Memory B cell (primary cell): Measurements from ENCODE around the gene ATP11A.
"Not testable (repeated sequence)": the region's sequence is repeated elsewhere in the genome, so short reads cannot be mapped to it uniquely, and the experiment has no call there.

Experiments used
- ATAC-seq: fragments of 150-1000 bp; cut with Tn5 transposase; 2 replicates; pipeline ENCODE4 v1.10.0; 2021; ENCODE audit warnings: low read depth, mild to moderate bottlenecking, moderate library complexity
- DNase-seq, 2 donors: peaks; one replicate each; pipeline ENCODE4 v3.0.0; 2022; ENCODE audit warnings: low spot score in 2 of 2
- H3K27ac Mint-ChIP-seq: one replicate; pipeline ENCODE4 v1.8.0; 2022; ENCODE audit warnings: mild to moderate bottlenecking, moderate library complexity, mixed read lengths
- H3K27me3 Mint-ChIP-seq: one replicate; pipeline ENCODE4 v1.8.0; 2022; ENCODE audit warnings: mixed read lengths
- H3K36me3 Mint-ChIP-seq: one replicate; pipeline ENCODE4 v1.8.0; 2022; ENCODE audit warnings: mild to moderate bottlenecking, mixed read lengths
- H3K4me1 Mint-ChIP-seq: one replicate; pipeline ENCODE4 v1.8.0; 2022; ENCODE audit warnings: mixed read lengths
- H3K4me3 Mint-ChIP-seq: one replicate; pipeline ENCODE4 v1.8.0; 2022; ENCODE audit warnings: mild to moderate bottlenecking, moderate library complexity, mixed read lengths
- H3K9me3 Mint-ChIP-seq: one replicate; pipeline ENCODE4 v1.8.0; 2022; ENCODE audit warnings: mixed read lengths

Gene ATP11A

GRCh38 chr13:112783135-112783977 is 93.5 kb downstream of the ATP11A start:
- H3K27ac Mint-ChIP-seq = no peak overlapping the region

DNA sequence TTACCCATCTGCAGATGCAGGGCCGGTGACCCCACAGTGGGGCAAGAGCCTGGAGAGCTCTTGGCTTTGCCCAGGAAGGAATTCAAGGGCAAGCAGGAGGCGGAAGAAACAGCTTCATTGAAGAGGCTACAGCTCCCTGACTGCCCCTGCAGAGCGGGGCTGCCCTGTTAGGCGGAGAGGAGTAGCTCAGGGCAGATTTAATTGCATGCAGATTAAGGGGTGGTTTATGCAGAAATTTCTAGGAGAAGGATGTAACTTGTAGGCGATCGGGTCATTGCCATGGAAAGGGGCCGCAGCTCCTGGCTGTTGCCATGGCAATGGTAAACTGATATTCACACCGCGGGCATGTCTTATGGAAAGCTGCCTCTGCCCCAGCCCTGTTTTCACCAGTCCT is 94.1 kb downstream of the ATP11A start:
- H3K36me3 Mint-ChIP-seq = peaks cover 14% of the 10 kb centered on the region
- no peak for DNase-seq
- H3K9me3 Mint-ChIP-seq = peaks cover 2% of the 10 kb centered on the region
- no peaks in the 10 kb centered on the region for H3K27me3 Mint-ChIP-seq
- ATAC-seq = no peak
- no peak overlapping the region for H3K4me3 Mint-ChIP-seq
- no peak overlapping the region for H3K27ac Mint-ChIP-seq
- H3K4me1 Mint-ChIP-seq = peaks cover 2% of the 10 kb centered on the region

More at GRCh38 chr13:112783135-112783977, 93.5 kb downstream of the ATP11A start:
- Mint-ChIP-seq H3K9me3 (peaks cover 2% of the 10 kb centered on the region), H3K27me3 (no peaks in the 10 kb centered on the region), H3K4me3 (no peak overlapping the region), H3K4me1 (peaks cover 2% of the 10 kb centered on the region), H3K36me3 (peaks cover 10% of the 10 kb centered on the region)
- DNase-seq (no peak), ATAC-seq (no peak)

DNA sequence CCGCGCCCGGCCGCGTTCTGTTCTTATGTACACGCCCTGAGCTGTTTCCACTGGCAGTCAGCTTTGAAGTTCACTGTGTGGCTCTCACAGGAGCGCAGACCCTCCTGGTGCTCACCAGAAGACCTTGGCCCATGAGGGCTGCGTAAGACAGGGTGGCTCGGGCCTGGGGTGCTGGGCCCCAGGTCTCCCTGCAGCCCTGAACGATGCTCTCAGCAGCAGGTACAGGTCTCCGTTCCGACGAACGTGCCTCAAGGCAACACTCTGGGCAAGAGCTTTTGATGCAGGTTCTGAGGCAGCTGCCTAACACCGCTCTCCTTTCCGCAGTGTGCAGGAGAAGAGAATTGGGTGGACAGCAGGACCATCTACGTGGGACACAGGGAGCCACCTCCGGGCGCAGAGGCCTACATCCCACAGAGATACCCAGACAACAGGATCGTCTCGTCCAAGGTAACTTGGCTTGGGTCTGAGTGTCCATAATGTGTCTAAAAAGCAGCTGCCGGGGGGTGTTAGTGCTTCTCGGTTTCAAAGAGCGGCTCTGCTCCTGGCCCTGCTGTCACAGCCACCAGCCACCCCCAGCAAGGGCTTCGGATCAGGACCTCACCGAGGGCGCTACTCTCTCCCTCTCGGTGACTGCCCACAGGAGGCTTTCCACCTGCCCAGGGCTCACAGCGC is 95.1 kb downstream of the ATP11A start:
- Mint-ChIP-seq H3K9me3 (peaks cover 2% of the 10 kb centered on the region), H3K27ac (no peak overlapping the region), H3K27me3 (no peaks in the 10 kb centered on the region), H3K4me3 (no peak overlapping the region), H3K4me1 (peaks cover 2% of the 10 kb centered on the region), H3K36me3 (peaks cover 16% of the 10 kb centered on the region)
- DNase-seq = no peak
- ATAC-seq = no peak

- Mint-ChIP-seq H3K9me3 (peaks cover 2% of the 10 kb centered on the region), H3K36me3 (peaks cover 16% of the 10 kb centered on the region), H3K27ac (no peak overlapping the region), H3K27me3 (no peaks in the 10 kb centered on the region), H3K4me1 (peaks cover 2% of the 10 kb centered on the region), H3K4me3 (no peak overlapping the region)
- ATAC-seq (no peak), DNase-seq (no peak)
These were observed 95.6 kb downstream of the ATP11A start for GRCh38 chr13:112785483-112785856.

DNA sequence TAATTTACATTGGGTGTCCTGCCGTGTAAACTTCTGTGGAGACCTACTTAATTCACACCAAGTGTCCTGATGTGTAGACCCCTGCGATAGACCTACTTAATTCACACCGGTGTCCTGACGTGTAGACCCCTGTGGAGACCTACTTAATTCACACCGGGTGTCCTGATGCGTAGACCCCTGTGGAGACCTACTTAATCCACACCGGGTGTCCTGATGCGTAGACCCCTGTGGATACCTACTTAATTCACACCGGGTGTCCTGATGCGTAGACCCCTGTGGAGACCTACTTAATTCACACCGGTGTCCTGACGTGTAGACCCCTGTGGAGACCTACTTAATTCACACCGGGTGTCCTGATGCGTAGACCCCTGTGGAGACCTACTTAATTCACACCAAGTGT is 97.0 kb downstream of the ATP11A start:
- not testable (repeated sequence) for H3K27me3 Mint-ChIP-seq, DNase-seq, H3K27ac Mint-ChIP-seq, H3K4me3 Mint-ChIP-seq, ATAC-seq, H3K4me1 Mint-ChIP-seq, H3K9me3 Mint-ChIP-seq
- peaks cover 21% of the 10 kb centered on the region for H3K36me3 Mint-ChIP-seq

DNA sequence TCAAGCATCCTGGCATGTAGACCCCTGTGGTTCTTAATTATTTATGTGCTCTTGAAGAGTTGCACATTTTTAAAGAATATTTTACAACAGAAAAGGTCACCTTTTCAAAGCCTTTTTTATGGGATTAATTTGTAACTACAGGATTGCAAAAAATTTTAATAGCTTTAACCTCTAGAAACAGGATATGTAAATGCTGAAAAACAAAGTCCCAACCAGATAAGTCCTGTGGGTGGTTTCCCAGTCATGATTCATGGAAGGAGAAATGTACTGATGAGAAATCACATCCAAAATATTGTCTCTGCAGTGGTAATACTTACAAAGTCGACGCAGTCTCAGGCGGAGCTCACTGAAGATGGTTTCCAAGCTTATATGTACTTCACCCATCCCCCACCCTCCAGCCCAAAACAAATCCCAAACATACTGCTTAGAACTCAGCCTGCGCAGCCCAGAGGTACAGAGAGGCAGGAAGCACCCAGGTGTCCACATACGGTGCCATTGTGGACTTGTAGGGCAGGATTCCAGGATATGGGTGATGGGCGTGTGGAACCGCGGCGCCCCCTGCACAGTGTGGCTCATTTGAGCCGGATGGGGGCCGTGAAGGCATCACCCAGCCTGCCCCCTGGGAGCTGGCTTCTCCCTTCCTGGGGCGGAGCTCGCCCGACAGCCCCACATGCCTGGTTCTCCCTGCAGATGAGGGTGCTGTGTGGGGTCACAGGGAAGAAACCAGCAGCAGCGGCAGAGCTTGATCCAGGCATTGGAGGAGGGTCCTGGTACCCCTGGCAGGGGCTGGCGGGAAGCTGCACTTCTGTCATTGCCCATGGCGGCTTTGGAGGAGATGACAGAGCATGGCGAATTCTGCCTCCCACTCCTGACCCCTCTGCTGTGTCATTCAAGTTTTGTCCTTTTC is 101.2 kb downstream of the ATP11A start:
- Mint-ChIP-seq H3K27me3 (no peaks in the 10 kb centered on the region), H3K4me1 (no peaks in the 10 kb centered on the region), H3K4me3 (no peak overlapping the region), H3K36me3 (peaks cover 19% of the 10 kb centered on the region), H3K9me3 (peaks cover 2% of the 10 kb centered on the region), H3K27ac (no peak overlapping the region)
- ATAC-seq (no peak), DNase-seq (no peak)

GRCh38 chr13:112791663-112792440 is 102.0 kb downstream of the ATP11A start:
- no peak for ATAC-seq
- no peak for DNase-seq
- H3K36me3 Mint-ChIP-seq = peaks cover 22% of the 10 kb centered on the region
- no peaks in the 10 kb centered on the region for H3K4me1 Mint-ChIP-seq
- H3K27me3 Mint-ChIP-seq = peaks cover 2% of the 10 kb centered on the region
- no peak overlapping the region for H3K4me3 Mint-ChIP-seq
- peaks cover 2% of the 10 kb centered on the region for H3K9me3 Mint-ChIP-seq
- H3K27ac Mint-ChIP-seq = no peak overlapping the region

DNA sequence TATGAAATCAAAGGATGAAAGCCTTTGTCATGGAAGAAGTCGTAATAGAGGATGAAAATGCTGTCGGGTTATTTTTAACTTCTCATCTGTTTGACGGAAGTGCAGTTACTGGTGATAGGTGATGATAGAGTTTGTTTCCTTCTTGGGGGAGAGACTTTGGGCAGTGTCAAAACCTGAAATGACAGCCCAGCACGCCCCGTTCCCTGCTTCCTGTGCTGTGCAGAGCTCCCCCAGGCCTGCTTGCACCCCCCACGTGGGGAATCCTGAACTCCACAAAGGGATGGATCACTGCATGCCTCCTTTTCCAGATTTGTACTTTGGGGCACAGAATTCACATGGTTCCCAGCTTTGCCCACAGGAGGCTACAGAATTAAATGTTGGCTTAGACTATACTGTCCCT is 102.7 kb downstream of the ATP11A start:
- ATAC-seq (no peak), DNase-seq (no peak)
- Mint-ChIP-seq H3K27me3 (peaks cover 2% of the 10 kb centered on the region), H3K4me3 (no peak overlapping the region), H3K4me1 (no peaks in the 10 kb centered on the region), H3K36me3 (peaks cover 25% of the 10 kb centered on the region), H3K27ac (no peak overlapping the region), H3K9me3 (peaks cover 2% of the 10 kb centered on the region)

- Mint-ChIP-seq H3K4me1 (no peaks in the 10 kb centered on the region), H3K27ac (no peak overlapping the region), H3K4me3 (no peak overlapping the region), H3K36me3 (peaks cover 26% of the 10 kb centered on the region), H3K27me3 (peaks cover 2% of the 10 kb centered on the region), H3K9me3 (peaks cover 5% of the 10 kb centered on the region)
- ATAC-seq (no peak), DNase-seq (no peak)
These were observed 104.0 kb downstream of the ATP11A start for GRCh38 chr13:112793545-112794445.

DNA sequence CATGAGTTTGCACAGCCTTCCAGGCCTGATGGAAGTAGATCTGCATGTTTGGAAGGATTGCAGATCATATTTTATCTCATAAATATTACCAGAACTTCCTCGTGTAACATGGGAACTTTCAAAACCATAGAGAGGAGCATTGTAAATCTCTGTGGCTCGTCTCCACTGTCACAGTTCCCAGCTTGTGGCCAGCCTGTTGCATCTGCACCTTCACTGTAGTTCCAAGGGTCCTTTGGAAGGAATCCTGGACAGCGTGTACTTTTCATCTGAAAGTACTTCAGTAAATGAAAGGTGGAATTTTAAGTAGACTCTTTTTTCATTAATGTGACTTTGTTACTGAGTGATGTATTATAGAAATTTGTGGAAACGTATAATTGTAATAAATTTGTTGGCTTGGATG is 105.4 kb downstream of the ATP11A start:
- peaks cover 4% of the 10 kb centered on the region for H3K27me3 Mint-ChIP-seq
- no peak for DNase-seq

DNA sequence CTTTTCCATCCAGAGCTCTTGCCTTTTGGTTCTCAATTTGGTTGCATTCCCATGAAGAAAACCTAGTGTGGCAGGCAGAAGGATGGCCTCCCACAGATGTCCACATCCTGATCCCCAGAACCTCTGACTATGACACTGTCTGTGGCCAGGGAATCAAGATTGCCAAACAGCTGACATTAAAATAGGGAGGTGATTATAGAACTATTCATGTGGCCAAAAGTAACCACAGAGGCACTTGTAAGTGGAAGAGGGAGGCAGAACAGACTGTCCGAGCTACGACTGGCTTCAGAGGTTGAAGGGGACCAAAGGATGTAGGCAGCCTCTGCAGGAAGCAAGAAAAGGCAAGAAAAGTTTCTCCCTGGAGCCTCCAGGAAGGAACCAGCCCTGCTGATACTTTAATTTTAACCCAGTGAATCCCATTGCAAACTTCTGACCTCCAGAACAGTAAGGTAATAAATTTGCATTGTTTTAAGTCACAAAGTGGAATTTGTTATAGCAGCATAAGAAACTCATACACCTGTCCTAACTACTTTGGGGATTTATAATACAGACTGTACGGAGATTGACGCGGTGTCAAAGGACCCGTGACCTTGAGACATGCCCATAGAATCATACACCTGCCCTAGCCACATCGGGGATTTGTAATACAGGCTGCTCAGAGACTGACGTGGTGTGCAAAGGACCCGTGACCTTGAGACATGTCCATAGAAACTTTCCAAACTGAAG is 106.5 kb downstream of the ATP11A start:
- Mint-ChIP-seq H3K36me3 (peaks cover 27% of the 10 kb centered on the region), H3K27ac (no peak overlapping the region), H3K4me1 (no peaks in the 10 kb centered on the region), H3K9me3 (peaks cover 11% of the 10 kb centered on the region), H3K27me3 (peaks cover 4% of the 10 kb centered on the region), H3K4me3 (no peak overlapping the region)
- ATAC-seq (no peak), DNase-seq (no peak)

More for the DNA sequence above, 105.4 kb downstream of the ATP11A start:
- ATAC-seq = no peak
- no peak overlapping the region for H3K27ac Mint-ChIP-seq
- no peak overlapping the region for H3K4me3 Mint-ChIP-seq
- no peaks in the 10 kb centered on the region for H3K4me1 Mint-ChIP-seq
- H3K9me3 Mint-ChIP-seq = peaks cover 11% of the 10 kb centered on the region
- peaks cover 28% of the 10 kb centered on the region for H3K36me3 Mint-ChIP-seq

DNA sequence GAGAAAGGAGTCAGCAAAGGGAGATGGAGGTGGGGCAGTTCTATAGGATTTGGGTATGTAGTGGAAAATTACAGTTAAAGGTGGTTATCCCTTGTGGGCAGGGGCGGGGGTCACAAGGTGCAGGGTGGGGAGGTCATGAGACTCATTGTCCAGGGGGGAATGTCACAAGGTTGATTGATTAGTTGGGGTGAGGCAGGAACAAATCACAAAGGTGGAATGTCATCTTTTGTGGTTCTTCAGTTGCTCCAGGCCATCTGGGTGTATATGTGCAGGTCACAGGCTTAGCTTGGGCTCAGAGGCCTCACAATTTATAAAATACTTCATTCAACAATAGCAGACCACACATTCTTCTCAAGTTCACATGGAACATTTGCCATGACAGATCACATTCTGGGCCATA is 109.6 kb downstream of the ATP11A start:
- Mint-ChIP-seq H3K4me1 (peaks cover 10% of the 10 kb centered on the region), H3K9me3 (peaks cover 11% of the 10 kb centered on the region), H3K36me3 (peaks cover 18% of the 10 kb centered on the region), H3K27me3 (peaks cover 5% of the 10 kb centered on the region), H3K27ac (no peak overlapping the region), H3K4me3 (no peak overlapping the region)
- no peak for DNase-seq
- no peak for ATAC-seq
